Subcutaneous adipose tissue (tissue), 4 donors: ENCODE measurements around the gene OLFM4. TPM values are rescaled to one million over a fixed set of nuclear protein-coding genes. Genes with fewer than 3 reads are reported as not detected.

Experiments used
- total RNA-seq, 4 donors: library from RNA; depleted of rRNA; stranded (reverse); fragments of >200 nt; gene quantifications; one replicate each; pipeline ENCODE4 v1.1.0, GENCODE V29; 2016
- TF ChIP-seq, protein P1 (sequence below): fragments of 450-650 bp; IDR thresholded peaks from one replicate; pipeline ENCODE4 v1.5.1; 2016; ENCODE audit warnings: low read depth, mild to moderate bottlenecking, control low read depth, antibody characterized with exemption, moderate library complexity

Gene OLFM4, protein sequence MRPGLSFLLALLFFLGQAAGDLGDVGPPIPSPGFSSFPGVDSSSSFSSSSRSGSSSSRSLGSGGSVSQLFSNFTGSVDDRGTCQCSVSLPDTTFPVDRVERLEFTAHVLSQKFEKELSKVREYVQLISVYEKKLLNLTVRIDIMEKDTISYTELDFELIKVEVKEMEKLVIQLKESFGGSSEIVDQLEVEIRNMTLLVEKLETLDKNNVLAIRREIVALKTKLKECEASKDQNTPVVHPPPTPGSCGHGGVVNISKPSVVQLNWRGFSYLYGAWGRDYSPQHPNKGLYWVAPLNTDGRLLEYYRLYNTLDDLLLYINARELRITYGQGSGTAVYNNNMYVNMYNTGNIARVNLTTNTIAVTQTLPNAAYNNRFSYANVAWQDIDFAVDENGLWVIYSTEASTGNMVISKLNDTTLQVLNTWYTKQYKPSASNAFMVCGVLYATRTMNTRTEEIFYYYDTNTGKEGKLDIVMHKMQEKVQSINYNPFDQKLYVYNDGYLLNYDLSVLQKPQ
- total RNA-seq, result under 1 TPM; 0.17 to 0.98 (median 0.49) TPM

DNA sequence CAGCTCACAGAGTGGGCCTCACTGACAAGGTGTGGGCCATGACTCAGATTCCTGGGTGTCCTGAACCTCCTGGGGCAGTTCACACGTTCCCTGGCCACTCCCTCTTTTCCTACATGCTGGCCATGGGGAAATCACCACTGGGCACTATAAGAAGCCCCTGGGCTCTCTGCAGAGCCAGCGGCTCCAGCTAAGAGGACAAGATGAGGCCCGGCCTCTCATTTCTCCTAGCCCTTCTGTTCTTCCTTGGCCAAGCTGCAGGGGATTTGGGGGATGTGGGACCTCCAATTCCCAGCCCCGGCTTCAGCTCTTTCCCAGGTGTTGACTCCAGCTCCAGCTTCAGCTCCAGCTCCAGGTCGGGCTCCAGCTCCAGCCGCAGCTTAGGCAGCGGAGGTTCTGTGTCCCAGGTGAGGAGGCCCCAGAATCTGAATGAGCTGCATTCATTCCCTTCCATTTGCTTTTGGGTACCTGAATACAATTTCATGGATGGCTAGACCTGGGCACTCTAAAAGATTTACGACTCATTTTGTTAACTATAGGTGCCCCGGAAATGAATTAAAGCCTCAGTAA lies at the start of gene OLFM4:
OLFM4 (plus strand) TSS at position 177 of the 567 bp plus-strand sequence; CDS start at position 201, 24 bp downstream.
- TF ChIP-seq, protein P1, sequence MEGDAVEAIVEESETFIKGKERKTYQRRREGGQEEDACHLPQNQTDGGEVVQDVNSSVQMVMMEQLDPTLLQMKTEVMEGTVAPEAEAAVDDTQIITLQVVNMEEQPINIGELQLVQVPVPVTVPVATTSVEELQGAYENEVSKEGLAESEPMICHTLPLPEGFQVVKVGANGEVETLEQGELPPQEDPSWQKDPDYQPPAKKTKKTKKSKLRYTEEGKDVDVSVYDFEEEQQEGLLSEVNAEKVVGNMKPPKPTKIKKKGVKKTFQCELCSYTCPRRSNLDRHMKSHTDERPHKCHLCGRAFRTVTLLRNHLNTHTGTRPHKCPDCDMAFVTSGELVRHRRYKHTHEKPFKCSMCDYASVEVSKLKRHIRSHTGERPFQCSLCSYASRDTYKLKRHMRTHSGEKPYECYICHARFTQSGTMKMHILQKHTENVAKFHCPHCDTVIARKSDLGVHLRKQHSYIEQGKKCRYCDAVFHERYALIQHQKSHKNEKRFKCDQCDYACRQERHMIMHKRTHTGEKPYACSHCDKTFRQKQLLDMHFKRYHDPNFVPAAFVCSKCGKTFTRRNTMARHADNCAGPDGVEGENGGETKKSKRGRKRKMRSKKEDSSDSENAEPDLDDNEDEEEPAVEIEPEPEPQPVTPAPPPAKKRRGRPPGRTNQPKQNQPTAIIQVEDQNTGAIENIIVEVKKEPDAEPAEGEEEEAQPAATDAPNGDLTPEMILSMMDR, result no peak

DNA sequence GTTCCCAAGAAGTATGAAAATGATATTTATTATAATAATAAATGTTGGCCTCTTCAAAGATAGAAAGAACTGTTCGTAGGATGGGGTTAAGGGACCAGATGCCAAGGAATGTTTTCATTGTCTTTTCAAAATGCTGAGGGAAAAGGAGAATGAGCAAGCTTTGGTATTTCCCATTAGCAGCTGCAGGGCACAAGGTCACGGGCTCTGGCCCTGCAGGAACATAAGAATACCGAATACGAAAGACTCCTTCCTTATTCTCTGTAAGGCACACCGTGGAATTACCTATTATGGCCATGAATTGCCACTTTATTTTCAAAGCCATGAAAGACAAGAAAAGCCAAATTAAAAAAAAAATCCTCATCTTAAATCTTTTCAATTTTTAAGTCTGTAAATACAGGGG lies 49.6 kb upstream of the OLFM4 start:
- TF ChIP-seq, protein P1, result no peak

DNA sequence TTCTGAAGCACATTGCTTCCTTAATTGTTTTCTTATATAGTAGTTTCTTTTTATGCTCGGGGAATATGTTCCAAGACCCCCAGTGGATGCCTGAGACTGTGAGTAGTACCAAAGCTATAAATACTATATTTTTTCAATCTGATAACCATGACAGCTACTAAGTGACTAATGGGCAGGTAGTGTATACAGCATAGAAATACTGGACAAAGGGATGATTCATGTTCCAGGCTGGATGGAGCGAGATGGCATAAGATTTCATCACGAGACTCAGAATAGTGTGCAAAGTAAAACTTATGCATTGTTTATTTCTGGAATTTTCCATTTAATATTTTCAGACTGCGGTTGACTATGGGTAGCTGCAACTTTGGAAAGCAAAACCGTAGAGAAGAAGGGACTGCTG lies 47.9 kb upstream of the OLFM4 start:
- TF ChIP-seq, protein P1, result no peak

DNA sequence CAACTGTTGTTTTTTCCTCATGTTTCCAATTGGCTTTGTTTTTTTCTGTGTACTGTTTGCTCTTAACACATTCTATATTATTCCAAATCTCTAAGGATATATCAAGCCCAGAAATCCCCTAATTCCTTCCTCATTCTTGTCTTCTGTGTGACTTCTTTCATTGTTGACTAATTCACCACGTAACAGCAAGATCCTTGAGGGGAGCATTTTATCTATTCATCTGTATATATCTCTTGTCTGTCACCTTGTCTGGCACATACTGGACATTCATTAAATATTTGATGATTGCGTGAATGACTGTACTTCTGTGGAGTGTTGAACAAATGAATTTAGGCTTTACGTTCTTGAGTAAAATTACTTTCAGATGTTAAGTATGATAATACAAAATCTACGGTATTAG lies 44.8 kb upstream of the OLFM4 start:
- TF ChIP-seq, protein P1, result no peak

DNA sequence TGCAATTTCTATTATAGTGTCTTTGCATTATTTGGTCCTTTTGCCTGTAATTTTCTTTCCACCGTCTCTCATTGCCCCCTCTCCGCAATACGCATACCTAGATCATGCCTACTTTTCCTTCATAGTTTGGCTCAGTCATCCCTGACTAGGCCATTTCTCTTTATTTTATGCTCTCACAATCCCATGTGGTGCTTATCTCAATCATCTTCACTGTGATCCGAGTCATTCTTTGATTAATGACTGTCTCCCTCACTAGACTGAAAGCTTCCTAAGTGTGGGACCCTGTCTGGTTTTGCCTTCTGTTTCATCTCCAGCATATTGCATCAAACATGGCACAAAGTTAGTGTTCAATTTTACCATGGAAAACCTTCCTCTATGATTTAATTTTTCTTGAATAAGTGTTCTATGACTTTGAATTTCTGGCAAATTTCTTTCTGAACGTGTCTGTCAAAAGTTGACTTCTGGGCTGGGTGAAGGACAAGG lies 43.7 kb upstream of the OLFM4 start:
- TF ChIP-seq, protein P1, result no peak

DNA sequence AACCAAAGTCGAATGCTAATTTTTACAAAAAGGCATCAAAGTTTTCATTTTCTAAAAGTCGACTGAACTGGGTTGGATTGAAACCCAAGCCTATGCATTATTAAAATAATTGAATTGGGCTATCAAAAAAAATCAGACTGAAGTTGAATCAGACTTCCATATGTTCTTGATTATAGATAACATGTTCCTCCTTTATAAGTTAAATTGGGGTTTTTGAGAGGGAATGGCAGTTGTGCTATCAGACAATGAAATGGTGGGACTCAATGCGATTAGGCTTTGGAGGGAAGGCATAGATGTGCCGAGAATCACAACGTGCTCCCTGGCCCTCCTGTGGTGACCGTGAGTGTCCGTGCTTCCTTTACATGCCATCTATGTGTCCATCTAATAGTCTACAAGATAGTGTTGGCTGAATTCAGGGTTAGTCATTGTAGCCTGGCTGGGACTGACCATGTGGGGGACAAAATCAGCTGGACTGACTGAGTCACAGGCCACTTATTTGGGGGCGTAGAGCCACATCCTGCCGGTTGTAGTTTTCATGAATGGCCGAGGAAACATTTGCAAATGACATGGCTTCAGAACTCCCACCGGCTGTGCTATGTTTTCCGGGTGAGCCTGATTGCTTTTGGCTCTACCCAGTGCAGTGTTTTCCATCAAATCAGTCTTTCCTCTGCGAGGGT lies 37.1 kb upstream of the OLFM4 start:
- TF ChIP-seq, protein P1, result no peak

DNA sequence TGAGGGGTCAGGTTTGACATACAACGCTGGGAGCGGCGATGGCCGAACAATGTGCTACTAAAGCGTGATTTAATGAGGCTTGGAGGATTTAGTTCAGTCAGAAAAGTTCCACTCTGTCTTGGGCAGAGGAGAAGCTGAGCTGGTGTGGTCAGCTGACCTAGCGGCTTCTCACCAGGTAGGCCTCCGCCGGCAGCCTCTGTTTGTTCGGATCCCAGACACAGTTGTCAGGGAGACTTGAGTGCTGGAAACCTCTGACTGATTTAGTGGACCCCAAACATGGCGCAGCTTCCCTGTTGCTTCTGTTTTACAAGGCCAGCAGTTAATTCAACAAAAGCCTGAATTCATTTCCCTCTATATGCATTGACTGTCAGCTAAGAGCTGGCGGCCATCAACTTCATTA lies 36.5 kb upstream of the OLFM4 start:
- TF ChIP-seq, protein P1, result no peak
